Activated CD4-positive, alpha-beta T cell treated with anti-CD3 and anti-CD28 coated beads, Interleukin-2, amount 10 ng/mL, durations not matched to agents 7 days and 5 days (primary cell): ENCODE data around the gene NFKBIZ. TPM values are rescaled to one million over a fixed set of nuclear protein-coding genes. Genes with fewer than 3 reads are reported as not detected.
"Not testable (repeated sequence)": the region's sequence is repeated elsewhere in the genome, so short reads cannot be mapped to it uniquely, and the experiment has no call there.

ENCODE experiments used
- CTCF ChIA-PET: fragments of 350-600 bp; sonication (Branson Sonifier 250); formaldehyde crosslinking; loops from one replicate; lab custom pipeline; 2021; ENCODE audit warnings: antibody characterized with exemption; lab: Charles Lee
- POLR2A ChIA-PET: fragments of 350-600 bp; sonication (Branson Sonifier 250); formaldehyde crosslinking; loops from one replicate; lab custom pipeline; 2021; ENCODE audit warnings: antibody characterized with exemption; lab: Charles Lee
- DNase-seq: peaks from one replicate; pipeline ENCODE4 v3.0.0-alpha.2; 2020
- H3K27ac Mint-ChIP-seq: one replicate; pipeline ENCODE4 v1.8.0; 2021; ENCODE audit warnings: mild to moderate bottlenecking, moderate library complexity, mixed read lengths
- H3K27me3 Mint-ChIP-seq: one replicate; pipeline ENCODE4 v1.8.0; 2021; ENCODE audit warnings: mixed read lengths
- H3K36me3 Mint-ChIP-seq: one replicate; pipeline ENCODE4 v1.8.0; 2021; ENCODE audit warnings: low read depth, mixed read lengths
- H3K4me1 Mint-ChIP-seq: one replicate; pipeline ENCODE4 v1.8.0; 2021; ENCODE audit warnings: mixed read lengths
- H3K4me3 Mint-ChIP-seq: one replicate; pipeline ENCODE4 v1.8.0; 2021; ENCODE audit warnings: mild to moderate bottlenecking, moderate library complexity, mixed read lengths
- H3K9me3 Mint-ChIP-seq: one replicate; pipeline ENCODE4 v1.8.0; 2021; ENCODE audit warnings: mixed read lengths
- total RNA-seq, 2 experiments: library from RNA; stranded (reverse); gene quantifications; one replicate each; pipeline ENCODE4 v1.2.3, GENCODE V29; 2021

NFKBIZ gene
- total RNA-seq, 2 experiments from 2014 or later = 33.7 to 37.7 TPM

DNA sequence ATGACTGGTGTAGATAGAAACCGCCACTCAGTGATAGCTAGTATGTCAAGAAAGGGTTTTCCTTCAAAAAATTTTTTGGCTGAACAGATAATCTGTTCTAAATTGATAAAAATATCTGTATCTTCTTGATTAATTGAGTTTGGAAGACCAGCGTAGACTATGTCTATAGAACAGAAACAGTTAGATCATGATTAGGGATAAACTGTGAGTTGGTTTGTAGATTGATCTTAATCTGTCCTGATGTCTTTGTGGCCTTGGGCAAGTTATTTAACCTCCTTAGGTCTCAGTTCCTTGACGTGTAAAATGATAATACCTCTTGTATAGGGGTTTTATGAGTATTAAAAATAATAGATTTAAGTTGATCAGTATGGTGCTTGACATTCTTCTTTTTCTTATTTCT lies 4.7 kb downstream of the NFKBIZ start:
- POLR2A ChIA-PET = no interaction called here
- DNase-seq = no peak

GRCh38 chr3:101854608-101855304 lies 5.4 kb downstream of the NFKBIZ start:
- Mint-ChIP-seq H3K27ac (peak overlapping the region; percentile 1), H3K9me3 (no peaks in the 10 kb centered on the region), H3K36me3 (peaks cover 93% of the 10 kb centered on the region), H3K4me1 (peaks cover 61% of the 10 kb centered on the region), H3K27me3 (no peaks in the 10 kb centered on the region), H3K4me3 (no peak overlapping the region)
- ChIA-PET CTCF (no interaction called here), POLR2A (no interaction called here)
- DNase-seq = no peak

More for the DNA sequence above, 4.7 kb downstream of the NFKBIZ start:
- peaks cover 59% of the 10 kb centered on the region for H3K4me1 Mint-ChIP-seq
- H3K4me3 Mint-ChIP-seq = no peak overlapping the region
- no peaks in the 10 kb centered on the region for H3K27me3 Mint-ChIP-seq
- no peak overlapping the region for H3K27ac Mint-ChIP-seq
- no peaks in the 10 kb centered on the region for H3K9me3 Mint-ChIP-seq
- peaks cover 85% of the 10 kb centered on the region for H3K36me3 Mint-ChIP-seq
- CTCF ChIA-PET = interaction anchor here (0.6 kb wide), 1 partner anchor 10 kb away, joined by 3 read pairs; no protein-coding TSS in a partner anchor

DNA sequence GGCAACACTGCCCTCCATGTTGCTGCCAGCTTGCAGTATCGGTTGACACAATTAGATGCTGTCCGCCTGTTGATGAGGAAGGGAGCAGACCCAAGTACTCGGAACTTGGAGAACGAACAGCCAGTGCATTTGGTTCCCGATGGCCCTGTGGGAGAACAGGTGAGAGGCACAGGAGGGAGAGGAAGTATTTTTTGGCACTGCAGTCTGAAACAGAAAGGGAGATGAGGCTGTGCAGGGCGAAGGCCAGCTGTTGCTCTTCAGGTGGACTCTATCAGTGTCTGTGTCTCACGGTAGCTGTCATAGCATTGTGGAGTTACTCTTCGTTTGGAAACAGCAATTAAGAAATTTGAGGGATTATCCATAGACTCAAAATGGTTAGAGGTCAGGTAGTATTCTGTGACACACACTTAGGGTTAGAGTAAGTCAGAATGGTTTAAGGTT lies 8.0 kb downstream of the NFKBIZ start:
- H3K27me3 Mint-ChIP-seq = no peaks in the 10 kb centered on the region
- ChIA-PET CTCF (interaction anchor here (1.3 kb wide), 1 partner anchor 69 kb away, joined by 3 read pairs; no protein-coding TSS in a partner anchor), POLR2A (interaction anchor here (0.6 kb wide), 1 partner anchor 52 kb away, joined by 3 read pairs; no protein-coding TSS in a partner anchor)
- H3K4me3 Mint-ChIP-seq = no peak overlapping the region
- H3K27ac Mint-ChIP-seq = peak overlapping the region; percentile 27
- peaks cover 94% of the 10 kb centered on the region for H3K36me3 Mint-ChIP-seq
- H3K4me1 Mint-ChIP-seq = peaks cover 46% of the 10 kb centered on the region
- H3K9me3 Mint-ChIP-seq = no peaks in the 10 kb centered on the region
- no peak for DNase-seq

GRCh38 chr3:101858464-101859030 lies 9.2 kb downstream of the NFKBIZ start:
- CTCF ChIA-PET = interaction anchor here (0.6 to 1.4 kb wide), 3 partner anchors 20 to 168 kb away, joined by 3 read pairs; no protein-coding TSS in a partner anchor
- Mint-ChIP-seq H3K27ac (no peak overlapping the region), H3K36me3 (peaks cover 87% of the 10 kb centered on the region), H3K4me1 (peaks cover 34% of the 10 kb centered on the region), H3K27me3 (no peaks in the 10 kb centered on the region), H3K4me3 (no peak overlapping the region), H3K9me3 (no peaks in the 10 kb centered on the region)
- POLR2A ChIA-PET = no interaction called here
- no peak for DNase-seq

GRCh38 chr3:101859882-101860448 lies 10.7 kb downstream of the NFKBIZ start:
- H3K4me1 Mint-ChIP-seq = peaks cover 22% of the 10 kb centered on the region
- no peak for DNase-seq
- no peaks in the 10 kb centered on the region for H3K27me3 Mint-ChIP-seq
- ChIA-PET CTCF (interaction anchor here (0.9 to 1.0 kb wide), 2 partner anchors 9 to 138 kb away, joined by 3 read pairs; no protein-coding TSS in a partner anchor), POLR2A (no interaction called here)
- no peak overlapping the region for H3K27ac Mint-ChIP-seq
- no peaks in the 10 kb centered on the region for H3K9me3 Mint-ChIP-seq
- H3K4me3 Mint-ChIP-seq = no peak overlapping the region
- peaks cover 72% of the 10 kb centered on the region for H3K36me3 Mint-ChIP-seq

- POLR2A ChIA-PET = no interaction called here
- no peak overlapping the region for H3K4me3 Mint-ChIP-seq
Observed at GRCh38 chr3:101861212-101861788, 12.0 kb downstream of the NFKBIZ start.

DNA sequence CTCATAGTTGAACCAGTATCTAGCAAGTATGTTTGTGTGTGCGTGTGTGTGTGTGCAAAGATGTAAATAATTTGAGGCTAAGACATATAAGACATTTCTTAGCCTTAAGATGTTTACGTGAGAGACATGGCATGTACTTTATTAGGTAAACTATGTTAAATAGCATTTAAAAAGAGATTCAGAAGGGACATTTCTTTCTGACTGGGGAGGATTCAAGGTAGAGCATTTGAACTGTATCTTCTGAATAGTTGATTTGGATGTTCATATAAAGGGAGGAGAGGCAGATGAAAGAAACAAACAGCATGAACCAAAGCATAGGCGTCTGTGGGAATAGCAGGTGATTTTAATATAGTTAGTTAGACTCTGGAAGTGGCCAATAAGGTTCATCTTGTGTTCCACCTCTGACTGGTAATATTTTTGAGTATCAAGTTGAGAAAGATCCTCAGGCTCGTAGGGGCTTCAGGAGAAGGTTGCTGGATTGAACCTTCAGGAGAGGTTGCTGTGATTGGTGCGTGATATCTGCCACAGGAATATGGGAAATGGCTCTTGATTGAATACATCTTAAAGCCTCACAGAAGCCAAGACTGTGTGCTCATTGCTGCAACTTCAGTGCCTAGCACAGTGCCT lies 12.6 kb downstream of the NFKBIZ start:
- DNase-seq = no peak
- H3K4me3 Mint-ChIP-seq = no peak overlapping the region
- H3K36me3 Mint-ChIP-seq = peaks cover 53% of the 10 kb centered on the region
- H3K9me3 Mint-ChIP-seq = no peaks in the 10 kb centered on the region
- CTCF ChIA-PET = interaction anchor here (1.4 kb wide), 1 partner anchor 26 kb away, joined by 3 read pairs; no protein-coding TSS in a partner anchor
- H3K27me3 Mint-ChIP-seq = no peaks in the 10 kb centered on the region
- POLR2A ChIA-PET = no interaction called here
- H3K27ac Mint-ChIP-seq = no peak overlapping the region
- H3K4me1 Mint-ChIP-seq = peaks cover 14% of the 10 kb centered on the region

More at GRCh38 chr3:101861212-101861788, 12.0 kb downstream of the NFKBIZ start:
- H3K27me3 Mint-ChIP-seq = no peaks in the 10 kb centered on the region
- no peaks in the 10 kb centered on the region for H3K9me3 Mint-ChIP-seq
- peaks cover 59% of the 10 kb centered on the region for H3K36me3 Mint-ChIP-seq
- no peak overlapping the region for H3K27ac Mint-ChIP-seq
- no peak for DNase-seq
- CTCF ChIA-PET = interaction anchor here (0.7 to 1.4 kb wide), 2 partner anchors 26 to 61 kb away, joined by 3 to 4 read pairs; no protein-coding TSS in a partner anchor
- peaks cover 16% of the 10 kb centered on the region for H3K4me1 Mint-ChIP-seq

- CTCF ChIA-PET = interaction anchor here (1.7 kb wide), 1 partner anchor 11 kb away, joined by 4 read pairs; no protein-coding TSS in a partner anchor
- DNase-seq = no peak
- H3K27ac Mint-ChIP-seq = no peak overlapping the region
- H3K9me3 Mint-ChIP-seq = no peaks in the 10 kb centered on the region
- H3K27me3 Mint-ChIP-seq = no peaks in the 10 kb centered on the region
- peaks cover 8% of the 10 kb centered on the region for H3K4me1 Mint-ChIP-seq
- H3K36me3 Mint-ChIP-seq = peaks cover 46% of the 10 kb centered on the region
- no peak overlapping the region for H3K4me3 Mint-ChIP-seq
- POLR2A ChIA-PET = no interaction called here
Observed at GRCh38 chr3:101862416-101863165, 13.3 kb downstream of the NFKBIZ start.

DNA sequence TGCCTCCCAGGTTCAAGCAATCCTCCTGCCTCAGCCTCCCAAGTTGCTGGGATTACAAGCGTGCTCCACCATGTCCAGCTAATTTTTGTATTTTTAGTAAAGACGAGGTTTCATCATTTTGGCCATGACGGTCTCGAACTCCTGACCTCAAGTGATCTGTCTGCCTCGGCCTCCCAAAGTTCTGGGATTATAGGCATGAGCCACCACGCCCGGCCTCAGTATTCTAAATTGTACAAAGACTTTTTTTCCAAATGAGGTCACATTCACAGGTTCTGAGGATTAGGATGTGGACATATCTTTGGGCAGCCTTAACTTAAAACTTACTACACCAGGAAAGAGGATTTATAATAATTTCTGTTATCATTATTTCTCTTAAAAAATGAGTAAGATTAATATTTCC lies 15.6 kb downstream of the NFKBIZ start:
- H3K36me3 Mint-ChIP-seq = peaks cover 24% of the 10 kb centered on the region
- H3K9me3 Mint-ChIP-seq, H3K27ac Mint-ChIP-seq, H3K27me3 Mint-ChIP-seq, H3K4me1 Mint-ChIP-seq, POLR2A ChIA-PET, DNase-seq, CTCF ChIA-PET, H3K4me3 Mint-ChIP-seq: not testable (repeated sequence)

GRCh38 chr3:101865751-101866509 lies 16.6 kb downstream of the NFKBIZ start:
- Mint-ChIP-seq H3K27me3 (no peaks in the 10 kb centered on the region), H3K36me3 (peaks cover 18% of the 10 kb centered on the region), H3K4me1 (no peaks in the 10 kb centered on the region), H3K27ac (no peak overlapping the region), H3K4me3 (no peak overlapping the region), H3K9me3 (no peaks in the 10 kb centered on the region)
- DNase-seq = no peak
- ChIA-PET CTCF (no interaction called here), POLR2A (no interaction called here)

DNA sequence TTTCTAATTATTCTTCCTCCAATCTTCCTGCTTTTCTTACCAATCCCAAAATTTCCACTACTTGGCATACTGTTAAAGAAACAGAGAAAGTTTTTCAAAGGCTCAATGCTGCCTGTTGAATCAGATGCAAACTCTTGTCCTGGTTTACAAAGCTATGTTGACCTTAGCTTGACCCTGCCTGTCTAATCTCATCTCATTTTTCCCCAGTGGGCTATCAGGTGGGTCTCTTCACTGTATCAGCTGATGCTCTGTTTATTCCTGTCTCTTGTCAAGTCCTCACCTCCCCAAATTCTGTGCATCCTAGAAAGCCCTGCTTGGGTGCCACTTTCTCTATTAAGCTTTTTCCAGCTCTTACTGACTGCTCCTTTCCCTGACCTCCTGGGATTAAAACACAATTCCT lies 18.2 kb downstream of the NFKBIZ start:
- Mint-ChIP-seq H3K4me1 (no peaks in the 10 kb centered on the region), H3K4me3 (no peak overlapping the region), H3K27ac (no peak overlapping the region), H3K36me3 (peaks cover 4% of the 10 kb centered on the region), H3K27me3 (no peaks in the 10 kb centered on the region), H3K9me3 (no peaks in the 10 kb centered on the region)
- no peak for DNase-seq
- POLR2A ChIA-PET = no interaction called here
- CTCF ChIA-PET = no interaction called here
